MM.1S (cell line): ENCODE measurements around the gene HRAS.

Experiments
- CTCF ChIP-seq: fragments of 300-600 bp; sonication (generic); IDR thresholded peaks from 2 replicates; pipeline ENCODE4 v1.5.1; 2016; ENCODE audit warnings: antibody characterized with exemption, low read length, mixed read lengths
- EZH2phosphoT487 ChIP-seq: fragments of 300-600 bp; sonication (generic); IDR thresholded peaks from 2 replicates; pipeline ENCODE4 v1.6.1; 2018; ENCODE audit warnings: antibody characterized with exemption, low read length

- TF ChIP-seq CTCF, result no peak
- TF ChIP-seq EZH2phosphoT487, result no peak
Measured at GRCh38 chr11:489610-490185, 45.7 kb downstream of the HRAS start.
